ENCODE data around the gene SYNJ2.

The SYNJ2 gene

GRCh38 chr6:158044525-158044888 lies 62.8 kb downstream of the SYNJ2 start:
- DNase-seq = no peak

DNA sequence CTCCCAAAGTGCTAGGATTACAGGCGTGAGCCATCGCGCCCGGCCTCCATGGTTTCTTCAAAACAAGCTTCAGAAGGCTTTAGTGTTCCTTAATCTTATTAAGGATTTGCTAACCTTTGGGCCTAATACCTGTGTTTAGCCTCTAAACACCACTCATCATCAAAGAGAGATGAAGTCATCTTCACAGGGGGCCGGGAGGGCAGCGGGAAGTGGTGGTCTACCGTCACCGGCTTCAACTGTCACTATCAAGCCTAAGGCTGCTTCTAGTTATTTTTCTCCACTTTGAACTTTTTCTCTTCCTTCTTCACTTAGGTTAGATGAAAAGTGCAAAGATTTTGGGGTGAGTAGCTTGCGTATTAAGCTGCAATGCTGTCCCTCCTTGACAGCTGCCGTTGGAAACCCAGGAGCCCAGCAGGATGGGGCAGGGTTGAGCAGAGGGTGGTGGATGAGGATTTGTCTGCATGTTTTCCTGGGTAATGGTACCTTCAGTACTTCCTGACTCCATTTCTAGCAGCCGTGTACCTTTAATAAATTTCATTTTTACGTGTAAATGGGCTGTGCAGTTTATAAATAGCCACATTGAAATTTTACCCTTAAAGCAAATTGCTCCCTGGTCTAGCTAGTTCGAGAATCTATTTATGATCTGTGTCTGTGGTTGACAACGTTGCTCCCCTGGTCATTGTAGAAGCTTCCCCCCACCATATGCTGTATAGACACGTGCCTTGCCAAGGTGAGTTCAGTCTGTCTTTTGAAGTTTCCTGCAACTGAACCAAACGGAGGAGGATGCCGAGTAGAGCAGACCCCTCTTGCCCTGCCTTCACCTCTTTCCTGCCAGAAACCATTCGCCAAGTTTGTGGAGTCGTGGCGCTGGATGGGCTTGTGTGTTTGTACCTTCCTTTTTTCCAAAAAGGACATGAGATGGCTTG lies 64.8 kb downstream of the SYNJ2 start:
- DNase-seq = no peak

- no peak for DNase-seq
Observed at GRCh38 chr6:158047127-158047518, 65.5 kb downstream of the SYNJ2 start.

DNA sequence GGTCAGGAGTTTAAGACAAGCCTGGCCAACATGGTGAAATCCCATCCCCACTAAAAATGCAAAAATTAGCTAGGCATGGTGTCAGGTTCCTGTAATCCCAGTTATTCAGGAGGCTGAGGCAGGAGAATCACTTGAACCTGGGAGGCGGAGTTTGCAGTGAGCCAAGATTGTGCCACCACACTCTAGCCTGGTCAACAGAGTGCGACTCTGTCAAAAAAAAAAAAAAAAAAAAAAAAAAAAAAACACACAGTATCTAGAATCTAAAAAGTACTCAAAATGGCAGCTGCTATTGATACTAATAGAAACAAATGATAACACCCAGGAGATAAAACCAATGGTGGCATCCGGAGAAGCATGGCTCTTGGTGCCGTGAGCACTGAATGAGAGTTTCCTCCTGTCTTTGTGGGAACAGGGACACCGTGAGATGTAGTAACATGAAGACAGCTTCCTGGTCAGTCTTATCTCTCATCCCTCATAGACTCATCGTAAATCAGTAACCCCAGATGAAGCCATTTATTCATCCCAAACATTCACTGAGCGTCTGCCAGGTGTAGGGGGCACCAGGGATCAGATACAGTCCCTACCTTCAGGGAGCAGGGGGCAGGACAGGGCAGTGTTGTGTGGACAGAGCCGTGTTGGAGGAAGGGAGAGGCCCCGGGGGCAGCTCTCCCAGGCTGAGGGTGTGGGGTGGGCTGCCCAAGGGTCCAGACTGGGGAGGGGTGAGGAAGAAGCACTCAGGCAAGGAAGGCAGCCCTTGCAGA lies 66.1 kb downstream of the SYNJ2 start:
- no peak for DNase-seq

DNA sequence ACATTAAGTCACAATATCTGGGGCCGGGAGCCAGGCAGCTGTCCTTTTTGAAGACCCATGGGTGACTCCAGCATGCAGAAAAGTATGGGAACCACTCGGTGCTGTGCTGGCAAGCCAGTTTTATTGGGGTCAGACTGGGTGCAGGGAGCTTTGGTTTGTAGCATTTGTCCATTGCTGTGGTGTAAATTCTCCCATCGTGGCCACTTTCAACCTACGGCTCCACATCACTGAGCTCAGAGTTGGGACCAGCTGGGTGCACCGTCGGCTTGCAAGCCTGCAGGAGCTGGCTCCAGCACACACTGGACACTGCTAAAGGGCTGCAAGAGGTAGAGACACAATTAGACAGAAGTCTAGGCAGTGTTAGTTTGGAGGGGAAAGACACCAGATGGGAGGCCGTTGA lies 66.9 kb downstream of the SYNJ2 start:
- no peak for DNase-seq

DNA sequence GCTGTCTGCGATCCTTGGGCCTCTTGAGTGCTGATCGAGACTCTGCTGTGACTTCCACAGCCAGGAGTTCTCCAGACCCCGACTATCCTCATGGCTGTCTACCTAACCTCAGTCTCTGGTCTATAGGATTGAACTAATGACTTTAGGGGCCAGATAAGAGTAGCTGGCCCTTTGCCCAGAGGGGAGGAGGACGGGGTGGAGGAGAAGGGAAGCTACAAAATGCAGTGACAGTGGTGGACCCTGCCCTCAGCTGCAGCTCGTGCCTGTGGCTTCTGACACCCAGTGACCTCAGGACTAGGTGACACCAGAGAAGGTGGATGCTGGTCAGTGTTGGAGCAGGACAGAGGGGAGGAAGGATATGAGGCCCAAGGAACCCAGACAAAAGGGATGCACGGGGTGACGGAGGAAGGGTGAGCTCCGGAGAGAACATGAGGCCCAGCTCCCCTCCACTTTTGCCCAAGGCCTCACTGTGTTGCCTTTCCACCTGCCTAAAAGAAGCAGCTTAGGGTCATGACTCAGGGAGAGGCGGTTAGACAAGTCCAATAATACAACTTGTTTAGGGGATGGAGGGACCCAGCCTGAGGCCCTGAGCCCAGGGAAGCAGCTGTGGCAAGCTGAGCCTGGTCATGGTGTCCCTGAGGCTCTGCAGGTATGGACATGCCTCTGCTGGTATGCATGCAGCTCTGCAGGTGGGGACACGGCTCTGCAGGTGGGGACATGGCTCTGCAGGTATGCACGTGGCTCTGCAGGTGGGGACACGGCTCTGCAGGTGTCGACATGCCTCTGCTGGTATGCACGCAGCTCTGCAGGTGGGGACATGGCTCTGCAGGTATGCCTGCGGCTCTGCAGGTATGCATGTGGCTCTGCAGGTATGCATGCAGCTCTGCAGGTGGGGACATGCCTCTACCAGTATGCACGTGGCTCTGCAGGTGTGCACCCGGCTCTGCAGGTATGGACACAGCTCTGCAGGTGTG lies 67.7 kb downstream of the SYNJ2 start:
- DNase-seq = no peak

DNA sequence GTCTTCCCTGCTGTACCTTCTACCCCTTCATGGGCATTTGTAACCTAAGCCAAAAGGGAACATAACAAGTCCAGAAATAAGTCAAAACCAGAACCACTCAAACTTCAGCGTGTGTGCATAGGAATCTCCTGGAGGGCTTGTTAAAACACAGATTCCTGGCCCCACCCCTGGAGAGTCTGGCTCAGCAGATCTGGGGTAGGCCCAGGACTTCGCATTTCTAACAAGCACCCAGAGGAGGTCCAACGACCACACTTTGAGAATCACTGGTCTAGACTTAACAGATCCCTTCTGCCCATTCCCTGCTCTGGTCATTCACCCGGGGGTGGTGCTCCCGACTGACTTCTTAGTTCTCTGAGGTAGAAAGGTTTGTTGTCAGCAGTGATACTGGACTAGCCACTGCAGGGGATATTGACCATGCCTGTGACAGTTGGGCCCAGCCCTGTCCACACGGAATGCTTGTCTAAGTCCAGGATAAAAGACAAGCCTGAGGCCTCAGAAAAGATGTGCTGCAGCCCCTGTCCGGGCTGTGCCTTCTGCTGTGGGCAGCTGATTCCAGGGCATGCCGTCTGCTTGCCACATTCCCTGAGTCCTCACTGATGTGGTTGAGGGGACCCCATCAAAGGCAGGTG lies 68.6 kb downstream of the SYNJ2 start:
- DNase-seq = no peak

- no peak for DNase-seq
Observed at GRCh38 chr6:158050955-158051354, 69.3 kb downstream of the SYNJ2 start.

DNA sequence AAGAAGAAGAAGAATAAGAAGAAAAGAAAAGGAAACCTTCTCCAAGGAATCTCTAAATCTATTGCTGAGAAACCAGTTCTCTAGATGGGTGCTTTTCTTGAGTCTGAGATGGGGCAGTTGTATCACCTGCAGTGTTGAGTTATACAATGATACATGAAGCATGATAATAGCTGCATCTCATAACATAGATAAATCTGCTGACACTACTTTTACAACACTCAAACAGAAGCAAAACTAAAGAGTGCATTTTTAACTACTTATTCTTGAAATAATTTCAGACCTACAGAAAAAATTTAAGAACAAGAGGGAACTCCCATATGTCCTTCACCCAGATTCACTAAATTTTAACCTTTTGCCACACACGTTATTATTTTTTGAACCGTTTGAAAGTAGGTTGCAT lies 70.3 kb downstream of the SYNJ2 start:
- DNase-seq = no peak

GRCh38 chr6:158053377-158054313 lies 72.0 kb downstream of the SYNJ2 start:
- no peak for DNase-seq

DNA sequence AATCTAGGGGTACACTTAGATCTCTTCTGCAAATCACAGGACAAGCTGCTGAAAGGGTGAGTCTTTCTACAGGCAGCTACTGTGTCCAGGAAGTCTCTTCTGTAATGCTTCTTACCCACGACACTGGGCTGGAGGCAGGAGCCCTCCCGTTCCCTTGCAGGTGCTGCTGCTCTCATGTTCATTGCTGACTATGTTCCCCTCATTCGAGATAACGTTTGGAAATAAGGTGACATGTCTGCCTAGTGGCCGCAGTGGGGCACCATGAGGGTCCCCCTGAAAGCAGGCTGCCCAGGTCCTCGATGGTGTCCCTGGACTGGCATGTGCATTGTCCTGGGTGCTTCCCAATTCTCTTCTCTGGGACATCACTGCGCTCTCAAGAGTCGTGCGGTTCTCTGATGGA lies 74.7 kb downstream of the SYNJ2 start:
- DNase-seq = no peak

- DNase-seq = no peak
Observed at GRCh38 chr6:158056804-158057203, 75.1 kb downstream of the SYNJ2 start.

GRCh38 chr6:158057213-158057987 lies 75.7 kb downstream of the SYNJ2 start:
- no peak for DNase-seq

DNA sequence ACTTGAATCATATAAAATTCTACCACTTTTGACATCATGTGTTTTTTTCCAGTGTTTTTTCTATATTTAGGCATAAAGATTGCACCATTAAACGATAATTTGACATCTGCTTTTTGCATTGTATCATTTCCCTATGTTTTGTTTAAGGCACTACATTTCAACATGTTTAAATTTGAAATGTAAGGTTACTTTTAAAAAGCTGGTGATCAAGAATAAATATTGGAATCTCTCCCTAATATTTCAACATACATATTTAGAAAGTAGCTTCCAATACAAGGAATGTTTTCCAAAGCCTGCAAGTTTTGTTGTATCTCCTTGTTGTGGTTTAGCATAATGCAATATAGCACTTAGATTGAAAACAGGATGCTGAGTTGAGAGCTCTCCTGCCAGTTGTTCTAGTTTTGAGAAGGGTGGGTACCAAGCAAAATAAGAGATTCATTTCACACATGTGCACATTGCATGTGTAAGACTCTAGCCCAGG lies 76.5 kb downstream of the SYNJ2 start:
- DNase-seq = no peak

DNA sequence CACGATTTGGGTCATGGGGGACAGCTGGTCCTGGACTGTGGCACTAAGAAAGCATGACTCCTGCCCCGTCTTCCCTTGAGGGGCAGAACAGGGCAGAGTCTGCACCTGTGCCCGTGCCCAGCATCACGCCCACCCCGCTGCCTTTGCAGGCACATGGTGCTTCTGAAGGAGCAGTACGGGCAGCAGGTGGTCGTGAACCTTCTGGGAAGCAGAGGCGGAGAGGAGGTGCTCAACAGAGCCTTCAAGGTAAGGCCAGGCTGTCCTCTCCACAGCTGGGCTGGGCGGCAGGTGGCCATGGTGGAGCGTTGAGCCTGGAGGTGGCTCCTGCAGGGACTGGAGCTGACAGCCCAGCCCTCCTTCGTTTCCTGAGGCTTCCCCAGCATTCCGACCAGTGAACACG lies 77.4 kb downstream of the SYNJ2 start:
- no peak for DNase-seq

GRCh38 chr6:158060455-158061360 lies 79.0 kb downstream of the SYNJ2 start:
- peak; percentile 69 to 83 for DNase-seq

DNA sequence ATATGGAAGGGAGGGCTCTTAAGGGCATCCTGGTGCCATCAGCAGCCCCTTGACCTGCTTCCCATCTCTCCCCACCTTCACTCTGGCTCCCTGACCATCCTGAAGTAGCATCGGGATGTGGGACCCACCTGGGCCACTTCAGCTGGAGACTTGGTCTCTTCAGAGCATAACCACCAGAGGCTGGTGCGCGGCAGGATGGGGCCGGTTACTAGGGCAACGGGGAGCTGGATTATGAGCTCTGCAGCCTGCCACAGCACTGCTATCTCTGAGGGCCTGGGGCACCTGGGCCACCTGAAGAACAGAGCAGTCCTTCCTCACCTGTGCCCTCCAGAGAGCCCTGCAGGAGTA lies 79.7 kb downstream of the SYNJ2 start:
- DNase-seq = no peak

- DNase-seq = no peak
Observed at GRCh38 chr6:158061709-158062461, 80.2 kb downstream of the SYNJ2 start.

- no peak for DNase-seq
Observed at GRCh38 chr6:158063736-158064135, 82.1 kb downstream of the SYNJ2 start.

All from NCI-H2081 (cell line).